GM18511 (cell line): Measurements from ENCODE around the gene UCMA.
"Not testable (repeated sequence)": the region's sequence is repeated elsewhere in the genome, so short reads cannot be mapped to it uniquely, and the experiment has no call there.

Source experiments
- ATAC-seq: cut with Tn5 transposase; IDR thresholded peaks from one replicate; pipeline ENCODE4 v1.9.1; 2021; ENCODE audit warnings: mild to moderate bottlenecking, moderate library complexity; ENCODE audit not compliant: unreplicated experiment

UCMA gene

GRCh38 chr10:13234736-13235135 lies 562 bp upstream of the UCMA start:
- not testable (repeated sequence) for ATAC-seq

DNA sequence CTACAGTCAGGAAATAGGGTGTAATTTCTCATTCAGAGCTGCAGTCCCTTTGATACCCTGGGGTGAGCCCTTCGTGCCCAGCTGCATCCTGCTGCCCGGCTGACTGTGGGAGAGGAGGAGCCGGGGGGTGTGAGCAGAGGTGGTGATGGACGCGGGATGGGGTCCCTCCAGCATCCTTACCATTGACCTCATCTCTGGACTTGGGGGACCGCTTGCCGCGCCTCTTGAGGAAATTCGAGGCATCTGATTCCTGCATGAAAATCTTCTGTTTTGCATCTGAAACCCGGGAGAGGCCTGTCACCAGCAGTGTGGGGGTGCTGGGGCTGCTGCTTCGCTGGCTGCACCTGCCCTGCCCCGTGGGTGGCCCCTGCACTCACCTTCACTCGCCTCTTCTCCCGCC lies 816 bp downstream of the UCMA start:
- no peak for ATAC-seq

DNA sequence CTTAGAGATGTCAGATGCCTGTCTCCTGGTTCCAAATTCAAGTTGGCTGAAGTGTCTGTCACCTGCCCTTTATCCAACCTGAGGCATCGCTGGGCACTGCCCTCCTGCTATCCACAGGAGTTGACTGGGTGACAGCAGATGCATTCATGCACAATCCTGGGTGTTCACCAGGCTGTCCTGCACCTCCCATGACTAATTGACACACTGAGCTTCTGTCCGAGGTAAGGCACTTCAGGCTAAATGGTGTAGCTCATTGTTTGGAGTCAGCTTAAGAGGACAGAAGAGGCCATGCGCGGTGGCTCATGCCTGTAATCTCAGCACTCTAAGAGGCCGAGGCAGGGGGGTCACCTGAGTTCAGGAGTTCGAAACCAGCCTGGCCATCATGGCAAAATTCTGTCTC lies 2.4 kb downstream of the UCMA start:
- no peak for ATAC-seq

DNA sequence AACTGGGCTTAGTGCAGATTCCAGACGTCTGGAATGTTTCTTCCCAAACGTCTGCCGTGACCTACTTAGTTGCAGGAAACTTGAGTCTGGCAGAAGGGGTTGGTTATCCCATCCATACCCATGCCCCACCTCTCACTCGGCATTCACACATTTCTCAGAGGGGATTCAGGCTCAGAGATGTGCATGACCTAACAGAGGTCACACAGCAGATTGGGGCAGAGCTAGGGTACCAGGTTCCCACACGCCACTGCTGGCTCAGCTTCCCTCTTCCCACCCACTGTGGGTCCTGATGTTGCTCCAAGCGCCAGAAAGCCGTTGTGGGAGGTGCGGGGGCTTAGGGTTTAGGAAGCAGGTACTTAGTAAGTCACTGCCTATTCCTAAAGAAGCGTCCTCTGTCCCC lies 3.0 kb downstream of the UCMA start:
- ATAC-seq, result no peak

GRCh38 chr10:13227031-13227430 lies 7.1 kb downstream of the UCMA start:
- ATAC-seq, result no peak

DNA sequence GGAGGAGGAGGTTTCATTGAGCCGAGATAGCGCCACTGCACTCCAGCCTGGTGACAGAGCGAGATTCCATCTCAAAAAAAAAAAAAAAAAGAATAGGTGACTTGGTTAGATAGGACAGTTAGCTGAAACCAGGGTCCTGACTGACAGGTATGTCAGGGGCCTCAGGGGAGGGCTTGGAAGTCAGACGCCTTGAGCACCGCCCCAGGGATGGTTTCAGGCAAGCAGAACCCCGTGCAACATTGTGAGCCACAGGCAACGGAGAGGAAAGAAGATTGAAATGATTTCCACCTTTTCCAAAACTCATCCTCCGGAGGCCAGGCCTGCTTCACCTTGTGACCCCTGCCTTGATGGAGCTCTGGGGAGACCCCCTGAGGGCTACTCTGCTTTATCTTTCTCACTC lies 8.6 kb downstream of the UCMA start:
- no peak for ATAC-seq

DNA sequence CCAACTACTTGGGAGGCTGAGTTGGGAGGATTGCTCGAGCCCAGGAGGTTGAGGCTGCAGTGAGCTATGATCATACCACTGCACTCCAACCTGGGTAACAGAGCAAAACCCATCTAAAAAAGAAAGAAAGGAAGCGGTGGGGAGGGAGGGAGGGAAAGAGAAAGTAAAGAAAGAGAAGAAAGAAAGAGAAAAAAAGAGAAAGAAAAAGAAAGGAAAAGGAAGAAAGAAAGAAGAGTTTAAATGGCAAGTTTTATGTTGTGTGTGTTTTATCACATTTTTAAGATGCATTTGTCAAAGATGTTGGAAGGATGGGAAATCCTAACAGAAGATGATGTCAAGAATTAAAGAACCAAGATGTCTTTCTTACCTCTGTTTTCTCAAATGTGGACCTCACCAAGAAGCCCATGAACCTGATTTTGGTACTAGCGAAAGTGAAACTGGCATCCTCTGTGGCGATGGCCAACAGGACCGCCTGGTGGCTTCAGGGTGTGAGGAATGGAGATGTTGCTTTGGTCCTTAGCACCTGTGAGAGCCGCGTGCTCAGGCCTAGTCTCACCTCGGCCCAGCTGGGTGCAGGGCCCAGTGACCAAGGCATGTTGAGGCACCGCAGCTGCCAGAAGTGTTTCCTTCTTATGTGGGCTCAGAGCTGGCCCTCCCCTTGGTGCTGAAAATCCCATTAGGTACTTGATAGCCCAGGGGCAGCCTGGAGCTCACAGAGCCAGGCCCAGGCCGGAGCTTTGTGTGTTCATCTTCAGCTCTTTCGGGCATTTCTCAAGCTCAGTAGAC lies 9.8 kb downstream of the UCMA start:
- no peak for ATAC-seq

- ATAC-seq, result no peak
Measured at GRCh38 chr10:13223241-13223640, 10.9 kb downstream of the UCMA start.

GRCh38 chr10:13222566-13222965 lies 11.6 kb downstream of the UCMA start:
- no peak for ATAC-seq

DNA sequence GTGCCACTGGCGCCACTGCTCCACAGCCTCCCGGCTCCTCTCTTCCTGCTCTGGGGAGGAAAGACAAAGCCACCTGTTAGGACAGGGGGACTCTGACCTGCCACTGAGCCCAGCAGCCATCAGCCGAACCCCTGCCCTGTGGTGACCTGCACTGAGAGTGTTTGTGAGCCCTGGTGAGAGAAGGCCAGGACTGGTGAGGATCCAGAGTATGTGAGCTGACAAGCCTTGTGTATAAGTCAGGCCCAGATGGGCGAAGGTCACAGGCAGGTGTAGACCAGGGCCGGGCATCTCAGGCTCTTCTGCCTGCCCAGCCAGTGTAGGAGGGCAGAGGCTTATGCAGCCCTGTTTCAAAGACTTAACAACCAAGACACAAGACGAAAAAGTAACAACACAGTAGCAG lies 12.0 kb downstream of the UCMA start:
- ATAC-seq, result no peak

DNA sequence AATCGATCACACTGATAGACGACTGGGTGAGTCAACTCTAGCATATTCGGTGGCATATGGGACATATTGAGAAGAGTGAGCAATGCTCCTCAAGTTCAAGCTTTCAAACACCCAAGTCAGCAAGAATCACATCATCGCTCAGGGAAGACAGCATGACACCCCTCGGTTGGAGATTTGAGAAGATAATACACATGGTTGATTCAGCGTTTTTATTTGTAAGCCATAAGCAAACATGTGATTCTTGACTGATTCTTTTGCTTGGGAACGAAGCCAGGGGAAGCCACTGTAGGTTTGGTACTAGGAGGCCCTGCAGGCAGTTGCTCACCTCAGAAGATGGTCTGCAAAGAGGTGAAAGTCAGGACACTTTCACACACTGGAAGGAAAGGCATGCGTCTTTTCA lies 12.6 kb downstream of the UCMA start:
- no peak for ATAC-seq

DNA sequence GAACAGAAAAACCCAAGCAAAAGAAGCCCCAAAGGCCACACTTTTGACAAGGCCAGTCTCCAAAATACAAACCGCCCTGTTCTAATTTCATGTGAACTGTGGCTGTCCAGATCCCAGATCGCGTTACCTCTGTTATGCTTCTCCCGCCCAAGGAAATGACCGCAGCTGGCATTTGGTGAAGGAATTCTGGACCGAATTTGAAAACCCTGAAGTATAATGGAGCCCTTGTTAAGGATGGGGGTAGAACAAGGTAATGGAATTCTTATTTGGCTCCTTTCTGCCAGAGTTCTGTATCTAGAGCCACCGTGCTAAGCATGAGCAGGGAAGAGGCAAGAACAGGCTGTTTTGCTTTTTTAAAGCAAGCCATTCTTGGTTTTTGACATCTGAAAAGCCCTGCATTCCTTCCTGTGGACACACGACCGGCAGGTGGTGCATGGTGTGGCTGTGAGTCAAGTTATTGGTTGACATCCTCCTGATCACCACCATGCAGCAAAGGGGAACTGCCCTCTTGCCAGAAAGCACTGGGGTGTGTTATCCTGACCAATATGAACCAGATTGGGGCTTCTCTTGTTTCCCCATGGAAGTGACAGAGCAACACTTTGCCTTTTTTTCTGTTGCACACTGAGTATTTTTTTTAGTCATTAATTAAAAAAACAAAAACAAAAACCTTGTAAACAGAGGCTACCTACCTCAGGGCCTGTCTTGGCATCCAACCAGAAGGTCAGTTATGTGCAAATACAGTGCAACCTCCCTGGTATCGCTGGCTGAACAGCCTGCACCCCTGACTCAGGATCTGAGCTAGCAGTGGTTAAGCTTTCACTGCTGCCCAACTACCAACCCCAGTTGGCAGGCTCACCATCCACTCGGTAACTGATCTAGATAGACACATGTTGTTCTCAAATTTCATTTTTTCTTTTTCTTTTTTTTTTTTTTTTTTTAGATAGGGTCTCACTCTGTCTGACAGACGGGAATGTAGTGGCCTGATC lies 14.2 kb downstream of the UCMA start:
- ATAC-seq, result no peak

DNA sequence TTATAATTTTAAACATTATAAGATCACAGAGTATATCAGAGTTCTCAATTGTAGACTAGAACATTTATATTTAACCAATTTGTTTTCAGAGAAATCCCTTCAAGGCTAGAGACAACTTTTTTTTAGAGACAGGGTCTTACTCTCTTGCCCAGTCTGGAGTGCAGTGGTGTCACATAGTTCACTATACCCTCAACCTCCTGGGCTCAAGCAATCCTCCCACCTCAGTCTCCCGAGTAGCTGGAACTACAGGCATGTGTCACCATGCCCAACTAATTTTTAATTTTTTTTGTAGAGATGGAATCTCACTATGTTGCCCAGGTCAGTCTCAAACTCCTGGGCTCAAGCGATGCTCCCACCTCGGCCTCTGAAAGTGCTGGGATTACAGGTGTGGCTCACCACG lies 15.3 kb downstream of the UCMA start:
- no peak for ATAC-seq

- ATAC-seq, result no peak
Measured at GRCh38 chr10:13213163-13213562, 21.0 kb downstream of the UCMA start.

GRCh38 chr10:13206546-13207443 lies 27.4 kb downstream of the UCMA start:
- ATAC-seq, result no peak

DNA sequence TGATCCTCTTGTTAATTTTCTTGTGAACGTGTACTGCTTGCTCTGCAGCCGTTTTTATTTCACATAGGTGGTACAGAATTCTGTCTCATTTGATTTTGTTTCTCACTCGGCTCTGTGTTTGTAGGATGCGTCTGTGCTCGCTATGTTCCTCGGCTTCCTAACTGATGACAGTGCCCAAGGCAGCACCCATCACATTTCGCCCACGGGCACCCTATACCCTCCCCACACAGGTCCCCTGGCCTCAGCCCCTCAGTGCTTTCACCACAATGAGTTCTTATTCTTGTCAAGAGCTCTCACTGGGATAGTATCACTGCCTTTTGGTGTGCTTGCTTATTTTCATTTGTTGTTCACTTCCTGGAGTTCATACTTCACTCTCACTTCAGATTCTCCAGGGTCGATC lies 28.1 kb downstream of the UCMA start:
- ATAC-seq, result no peak

DNA sequence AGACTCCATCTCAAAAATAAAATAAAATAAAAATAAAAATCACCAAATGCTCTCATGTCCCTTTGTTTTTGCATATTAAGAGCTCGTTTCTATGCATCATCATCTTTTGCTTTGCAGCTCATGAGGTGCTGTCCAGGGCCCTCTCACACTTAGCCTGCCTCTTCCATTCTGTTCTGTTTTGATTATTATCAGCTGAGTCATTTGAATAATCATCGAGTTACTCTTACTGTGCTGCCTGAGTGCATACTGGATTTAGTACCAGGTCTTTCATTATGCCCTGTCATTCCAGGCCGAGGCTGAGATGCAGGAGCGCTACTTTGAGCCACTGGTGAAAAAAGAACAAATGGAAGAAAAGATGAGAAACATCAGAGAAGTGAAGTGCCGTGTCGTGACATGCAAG lies 33.0 kb downstream of the UCMA start:
- ATAC-seq, result no peak

DNA sequence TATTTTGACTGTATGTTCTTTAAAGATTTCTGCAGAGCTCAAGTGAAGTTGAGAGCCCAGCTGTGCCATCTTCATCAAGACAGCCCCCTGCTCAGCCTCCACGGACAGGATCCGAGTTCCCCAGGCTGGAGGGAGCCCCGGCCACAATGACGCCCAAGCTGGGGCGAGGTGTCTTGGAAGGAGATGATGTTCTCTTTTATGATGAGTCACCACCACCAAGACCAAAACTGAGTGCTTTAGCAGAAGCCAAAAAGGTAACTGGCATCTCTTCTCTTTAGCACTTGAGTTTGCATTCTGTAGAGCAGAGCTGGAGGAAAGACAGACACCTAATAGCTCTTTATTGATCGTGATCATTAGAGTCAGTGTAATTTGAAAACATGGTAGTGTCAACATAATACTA lies 39.2 kb downstream of the UCMA start:
- ATAC-seq, result no peak

DNA sequence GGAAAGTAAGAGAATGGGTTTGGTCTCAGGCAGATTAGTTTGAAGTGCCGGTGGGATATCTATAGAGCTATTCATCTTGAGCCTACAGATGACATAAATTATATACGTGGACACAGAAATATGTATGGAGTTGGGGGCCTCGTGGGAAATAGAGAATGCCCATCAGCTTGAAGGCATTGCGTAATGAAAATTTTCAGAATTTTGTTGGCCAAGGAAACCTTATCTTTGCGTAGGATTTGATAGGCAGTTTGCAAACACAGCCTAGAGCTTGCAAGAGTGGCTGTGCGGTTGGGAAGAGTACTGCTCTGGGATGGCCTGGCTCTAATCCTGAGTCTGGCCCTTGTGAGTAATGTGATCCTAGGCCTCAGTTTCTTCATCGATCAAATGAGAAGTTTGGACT lies 40.5 kb downstream of the UCMA start:
- ATAC-seq, result no peak

- ATAC-seq, result no peak
Measured at GRCh38 chr10:13191362-13191761, 42.8 kb downstream of the UCMA start.

DNA sequence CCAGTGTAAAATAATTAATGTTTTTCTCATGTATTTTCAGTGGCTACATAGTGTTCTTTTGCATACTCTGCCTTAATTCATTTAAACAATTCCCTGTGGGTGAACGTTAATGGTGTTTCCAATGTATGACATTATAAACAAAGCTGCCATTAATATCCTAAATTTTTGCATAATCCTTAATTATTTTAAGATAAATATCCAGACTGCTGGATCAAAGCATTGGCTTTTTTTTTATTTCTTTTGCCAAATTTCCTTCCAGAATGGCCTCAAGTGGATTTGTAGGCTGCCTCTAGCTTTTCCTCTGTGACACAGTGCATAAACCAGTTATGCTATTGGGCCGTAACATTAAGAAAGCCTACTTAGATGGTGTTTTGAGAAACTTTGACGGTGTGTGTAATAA lies 43.4 kb downstream of the UCMA start:
- ATAC-seq, result no peak
